Psoas muscle (tissue), 8 donors: ENCODE measurements around the gene ZSCAN25. TPM values are rescaled to one million over a fixed set of nuclear protein-coding genes. Genes with fewer than 3 reads are reported as not detected.
A peak's percentile ranks its signal among the peaks of the same experiment; 100 is the strongest.

ENCODE experiments used
- ATAC-seq, 4 donors: fragments of 200-7000 bp; cut with Tn5 transposase; one replicate each; pipeline ENCODE4 v1.9.1; 2020; ENCODE audit warnings: moderate library complexity in 3 of 4, mild to moderate bottlenecking in 2 of 4
- DNase-seq, 2 donors: peaks; one replicate each; pipeline ENCODE4 v3.0.0-alpha.2; 2020
- H3K27ac ChIP-seq: fragments of 200-600 bp; one replicate; pipeline ENCODE4 v1.8.0; 2022
- H3K27me3 ChIP-seq, 3 donors: fragments of 200-600 bp in 1 of 3; one replicate each; pipeline versions ENCODE4 v1.6.1 to v1.8.0; 2013 to 2022; ENCODE audit warnings: low read length in 2 of 3, mild to moderate bottlenecking in 2 of 3, moderate library complexity in 1 of 3; ENCODE audit not compliant: insufficient read depth in 3 of 3
- H3K36me3 ChIP-seq, 2 donors: fragments of 200-600 bp in 1 of 2; one replicate each; pipeline versions ENCODE4 v1.6.1 to v1.8.0; 2013 to 2022; ENCODE audit warnings: low read depth in 1 of 2, mild to moderate bottlenecking in 1 of 2, moderate library complexity in 1 of 2; ENCODE audit not compliant: insufficient read depth in 1 of 2
- H3K4me1 ChIP-seq: fragments of 200-600 bp; one replicate; pipeline ENCODE4 v1.8.0; 2022
- H3K4me3 ChIP-seq: fragments of 200-600 bp; one replicate; pipeline ENCODE4 v1.8.0; 2022; ENCODE audit warnings: mild to moderate bottlenecking
- H3K9me3 ChIP-seq: fragments of 200-600 bp; one replicate; pipeline ENCODE4 v1.8.0; 2022
- CTCF ChIP-seq: fragments of 200-600 bp; IDR thresholded peaks from one replicate; pipeline ENCODE4 v1.8.0; 2022; ENCODE audit warnings: antibody characterized with exemption
- WGBS, 3 donors: extraction: QIAGEN DNeasy Blood & Tissue Kit; methylation state at CpG; one replicate each; pipeline versions ENCODE4 v1.1.6 to v1.1.7; 2013; 5-methylcytosine and 5-hydroxymethylcytosine counted together
- intact Hi-C, 2 donors: fragments of 100-400 bp; cut with DNase I; formaldehyde crosslinking; loops; one replicate each; pipeline versions ENCODE4 v1.11.0 to v1.14.2; 2022
- polyA plus RNA-seq, 3 donors: library from polyadenylated mRNA; stranded (reverse); fragments of 200-250 nt; gene quantifications; one replicate each; pipeline ENCODE4 v1.2.3, GENCODE V29; 2013
- total RNA-seq, 4 donors: library from RNA; stranded (reverse); fragmentation: NEBNext Ultra II Directional in 2 of 4; extraction: Animal tissue kit (Norgen Biotek cat#: 25700) in 2 of 4; gene quantifications; one replicate each; pipeline versions ENCODE4 v1.2.1 to v1.2.4, GENCODE V29; 2021 to 2023
- donor health status: healthy with polysubstance abuse.
- donor health status: DM: no; HTN: no; CAD: no; lungs with moderate emphysema.
- donor health status: Bipolar disorder and iron deficiency.
- donor health status: healthy.
- donor health status: DM: yes; HTN: yes; CAD: no.
- donor health status: DM: no; HTN: no; CAD: no.
- donor health status: DM: no; HTN: no; CAD: no.
- donor health status: DM: yes; HTN: yes; CAD: no.

Gene ZSCAN25
- total and polyA plus RNA-seq, 7 donors: 2.6 to 10.5 (median 6.3) TPM

- DNase-seq (no peak), ATAC-seq (no peak)
- 85 to 89% (median 88%) methylated on average over 4 of the region's 4 CpGs for WGBS, 3 donors
- no peak overlapping the region for H3K4me3 ChIP-seq
- H3K27me3 ChIP-seq: no peaks in the 10 kb centered on the region
- peaks cover 13% of the 10 kb centered on the region for H3K4me1 ChIP-seq
- no peaks in the 10 kb centered on the region for H3K9me3 ChIP-seq
- no peak overlapping the region for H3K27ac ChIP-seq
- TF ChIP-seq CTCF: no peak
- intact Hi-C loops: no loop called here
- no peaks in the 10 kb centered on the region for H3K36me3 ChIP-seq
Observed at GRCh38 chr7:99677013-99677647, 60.4 kb downstream of the ZSCAN25 start.

GRCh38 chr7:99677648-99678045 is 60.9 kb downstream of the ZSCAN25 start:
- Histone ChIP-seq H3K4me1 (peaks cover 13% of the 10 kb centered on the region), H3K36me3 (no peaks in the 10 kb centered on the region), H3K27ac (no peak overlapping the region), H3K4me3 (no peak overlapping the region), H3K27me3 (no peaks in the 10 kb centered on the region), H3K9me3 (no peaks in the 10 kb centered on the region)
- no peak for TF ChIP-seq CTCF
- intact Hi-C loops: no loop called here
- WGBS, 3 donors: 87 to 91% (median 87%) methylated on average over 2 of the region's 2 CpGs
- ATAC-seq (no peak), DNase-seq (no peak)

DNA sequence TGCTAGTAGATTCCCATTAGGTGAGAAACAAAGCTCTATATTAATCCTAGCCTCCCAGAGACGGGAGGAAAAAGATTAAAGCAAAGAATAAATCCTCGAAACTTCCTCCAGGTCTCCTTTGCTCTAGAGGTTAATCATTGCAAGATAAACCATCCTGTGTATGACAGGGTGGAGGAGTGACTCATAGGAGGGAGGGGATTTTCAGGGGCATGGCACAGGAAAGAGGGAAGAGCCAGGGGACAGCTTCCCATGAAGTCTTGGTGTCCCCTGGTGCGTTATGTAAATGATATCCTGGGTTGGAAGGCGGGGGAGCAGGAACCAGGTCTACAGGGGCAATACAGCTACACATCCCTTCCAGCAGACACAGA is 62.3 kb downstream of the ZSCAN25 start:
- Histone ChIP-seq H3K4me1 (peaks cover 13% of the 10 kb centered on the region), H3K4me3 (no peak overlapping the region), H3K27ac (no peak overlapping the region), H3K27me3 (no peaks in the 10 kb centered on the region), H3K36me3 (no peaks in the 10 kb centered on the region), H3K9me3 (no peaks in the 10 kb centered on the region)
- WGBS, 3 donors: 51 to 63% (median 55%) methylated on average over 4 of the region's 4 CpGs
- TF ChIP-seq CTCF: no peak
- intact Hi-C loops: no loop called here
- ATAC-seq (peak; percentile 56 to 74 (median 64)), DNase-seq (no peak)

DNA sequence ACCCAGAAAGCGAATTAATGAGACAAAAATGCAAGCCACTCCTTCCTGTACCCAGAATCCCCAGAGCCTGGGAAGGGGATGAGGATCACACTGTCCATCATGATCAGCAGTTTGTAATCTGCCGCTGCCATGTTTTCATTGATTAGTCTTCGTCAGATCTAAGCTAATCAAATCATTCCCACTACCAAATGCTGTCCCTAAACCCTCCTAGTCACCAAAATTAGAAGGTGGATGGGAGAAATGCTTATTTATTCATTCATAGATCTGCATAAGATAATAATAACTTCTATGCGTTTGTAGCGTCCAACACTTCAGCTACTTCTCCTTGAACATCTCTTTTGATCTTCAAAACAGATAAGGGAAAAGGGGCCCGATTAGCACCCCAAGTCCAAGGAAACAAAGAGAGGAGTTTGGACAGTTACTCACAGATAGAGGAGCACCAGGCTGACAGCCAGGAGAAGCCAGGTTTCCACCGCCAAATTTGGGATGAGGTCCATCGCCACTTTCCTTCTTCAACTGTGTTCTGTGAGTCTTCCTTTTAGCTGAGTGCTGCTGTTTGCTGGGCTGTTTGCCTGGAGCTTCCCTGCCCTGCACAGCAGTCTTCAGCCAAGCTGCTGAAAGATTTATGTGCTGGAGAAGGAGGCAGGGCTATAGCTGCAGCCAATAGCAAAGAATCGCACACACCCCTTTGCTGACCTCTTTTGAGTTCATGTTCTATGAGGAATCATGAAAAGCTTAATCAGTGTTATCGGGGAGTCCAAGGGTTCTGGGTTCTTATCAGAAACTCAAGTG is 62.9 kb downstream of the ZSCAN25 start, which contains the start of gene CYP3A5:
Gene CYP3A5, minus strand, starts transcription at position 597 of the 792 bp plus-strand sequence. Its CDS starts 100 bp downstream, at position 497.
- 43 to 61% (median 48%) methylated on average over 10 of the region's 10 CpGs for WGBS, 3 donors
- intact Hi-C loops: no loop called here
- TF ChIP-seq CTCF: no peak
- no peaks in the 10 kb centered on the region for H3K36me3 ChIP-seq
- H3K27me3 ChIP-seq: no peaks in the 10 kb centered on the region
- ATAC-seq (peak; percentile 80 to 99 (median 98)), DNase-seq (peak; percentile 14 to 70)
- no peaks in the 10 kb centered on the region for H3K9me3 ChIP-seq
- no peak within 1 kb of the TSS for H3K27ac ChIP-seq
- H3K4me1 ChIP-seq: peaks cover 13% of the 10 kb centered on the region
- peak within 1 kb of the TSS; percentile 29 for H3K4me3 ChIP-seq

Other genes starting within 250 kb of the ZSCAN25 start
- 10 to 100 TPM; 12.9 to 19.1 (median 15.7) TPM for gene ARPC1B, start 242.2 kb upstream of the ZSCAN25 start, total RNA-seq
- gene ARPC1B, start 242.2 kb upstream of the ZSCAN25 start, polyA plus RNA-seq: 10 to 100 TPM; 20.0 to 61.5 (median 25.9) TPM
- gene PDAP1, start 208.3 kb upstream of the ZSCAN25 start, total RNA-seq: 100 to 1,000 TPM; 131 to 174 (median 172) TPM
- 100 to 1,000 TPM; 257 to 437 (median 436) TPM for gene PDAP1, start 208.3 kb upstream of the ZSCAN25 start, polyA plus RNA-seq
- 10 to 100 TPM; 30.2 to 49.1 (median 39.8) TPM for gene BUD31, start 208.0 kb upstream of the ZSCAN25 start, total RNA-seq
- gene BUD31, start 208.0 kb upstream of the ZSCAN25 start, polyA plus RNA-seq: 100 to 1,000 TPM in 1 of 3 donors, 10 to 100 TPM in 2; 46.8 to 115 (median 88.0) TPM
- 1 to 10 TPM; 2.7 to 9.2 (median 4.6) TPM for gene PTCD1, start 178.1 kb upstream of the ZSCAN25 start, total RNA-seq
- gene PTCD1, start 178.1 kb upstream of the ZSCAN25 start, polyA plus RNA-seq: 1 to 10 TPM; 5.0 to 8.1 (median 5.6) TPM
- gene CPSF4, start 178.0 kb upstream of the ZSCAN25 start, total RNA-seq: 10 to 100 TPM; 21.3 to 42.4 (median 28.6) TPM
- gene CPSF4, start 178.0 kb upstream of the ZSCAN25 start, polyA plus RNA-seq: 10 to 100 TPM; 35.6 to 46.4 (median 36.5) TPM
- gene ATP5MF, start 150.8 kb upstream of the ZSCAN25 start, total RNA-seq: 100 to 1,000 TPM; 391 to 584 (median 510) TPM
- gene ATP5MF, start 150.8 kb upstream of the ZSCAN25 start, polyA plus RNA-seq: 1,000 to 10,000 TPM; 2,163 to 2,481 (median 2,336) TPM
- gene ZNF789, start 144.1 kb upstream of the ZSCAN25 start, total RNA-seq: 1 to 10 TPM; 1.6 to 4.0 (median 2.9) TPM
- 1 to 10 TPM; 2.0 to 6.2 (median 2.2) TPM for gene ZNF789, start 144.1 kb upstream of the ZSCAN25 start, polyA plus RNA-seq
- gene ZNF394, start 116.7 kb upstream of the ZSCAN25 start, total RNA-seq: 10 to 100 TPM; 11.1 to 17.4 (median 14.6) TPM
- gene ZNF394, start 116.7 kb upstream of the ZSCAN25 start, polyA plus RNA-seq: 10 to 100 TPM in 2 of 3 donors, 1 to 10 TPM in 1; 9.9 to 17.1 (median 15.9) TPM
- 1 to 10 TPM; 7.3 to 9.6 (median 9.4) TPM for gene ZKSCAN5, start 112.3 kb upstream of the ZSCAN25 start, total RNA-seq
- gene ZKSCAN5, start 112.3 kb upstream of the ZSCAN25 start, polyA plus RNA-seq: 10 to 100 TPM in 1 of 3 donors, 1 to 10 TPM in 2; 3.1 to 15.4 (median 4.3) TPM
- gene FAM200A, start 64.8 kb upstream of the ZSCAN25 start, total RNA-seq: 1 to 10 TPM; 2.9 to 6.3 (median 4.4) TPM
- 10 to 100 TPM in 1 of 3 donors, 1 to 10 TPM in 2; 4.1 to 12.4 (median 4.6) TPM for gene FAM200A, start 64.8 kb upstream of the ZSCAN25 start, polyA plus RNA-seq
- 10 to 100 TPM; 30.9 to 43.8 (median 36.6) TPM for gene ZNF655, start 58.3 kb upstream of the ZSCAN25 start, total RNA-seq
- 10 to 100 TPM; 27.3 to 63.7 (median 46.9) TPM for gene ZNF655, start 58.3 kb upstream of the ZSCAN25 start, polyA plus RNA-seq
- under 1 TPM in 2 of 4 donors, not detected in 2; 0.42 to 0.86 TPM for gene TMEM225B, start 18.7 kb upstream of the ZSCAN25 start, total RNA-seq
- gene TMEM225B, start 18.7 kb upstream of the ZSCAN25 start, polyA plus RNA-seq: under 1 TPM; 0.20 to 0.55 (median 0.34) TPM
- 1 to 10 TPM in 2 of 4 donors, under 1 TPM in 2; 0.12 to 2.4 (median 0.71) TPM for gene CYP3A5, start 63.0 kb downstream of the ZSCAN25 start, total RNA-seq
- gene CYP3A5, start 63.0 kb downstream of the ZSCAN25 start, polyA plus RNA-seq: under 1 TPM; 0.13 to 0.52 (median 0.32) TPM
- gene CYP3A7, start 118.2 kb downstream of the ZSCAN25 start, total RNA-seq: not detected
- gene CYP3A7, start 118.2 kb downstream of the ZSCAN25 start, polyA plus RNA-seq: not detected
- gene CYP3A4, start 167.2 kb downstream of the ZSCAN25 start, total RNA-seq: 1 to 10 TPM in 2 of 4 donors, under 1 TPM in 1, not detected in 1; 0.34 to 4.2 (median 3.2) TPM
- under 1 TPM; 0.08 to 0.26 (median 0.10) TPM for gene CYP3A4, start 167.2 kb downstream of the ZSCAN25 start, polyA plus RNA-seq
- under 1 TPM in 1 of 4 donors, not detected in 3; 0.29 TPM for gene CYP3A43, start 211.1 kb downstream of the ZSCAN25 start, total RNA-seq
- under 1 TPM in 1 of 3 donors, not detected in 2; 0.08 TPM for gene CYP3A43, start 211.1 kb downstream of the ZSCAN25 start, polyA plus RNA-seq